Activated naive CD8-positive, alpha-beta T cell treated with anti-CD3 and anti-CD28 coated beads, Interleukin-2, amount 10 ng/mL, durations not matched to agents 7 days and 5 days (primary cell): Measurements from ENCODE around the gene FBXL13. TPM values are rescaled to one million over a fixed set of nuclear protein-coding genes. Genes with fewer than 3 reads are reported as not detected.
"Not testable (repeated sequence)": the region's sequence is repeated elsewhere in the genome, so short reads cannot be mapped to it uniquely, and the experiment has no call there.

Source experiments
- ATAC-seq: fragments of 150-1000 bp; cut with Tn5 transposase; one replicate; pipeline ENCODE4 v1.10.0; 2021; ENCODE audit warnings: low read depth, moderate library complexity
- POLR2A ChIA-PET: fragments of 350-600 bp; sonication (Branson Sonifier 250); formaldehyde crosslinking; loops from one replicate; lab custom pipeline; 2021; ENCODE audit warnings: antibody characterized with exemption; lab: Charles Lee
- DNase-seq: peaks from one replicate; pipeline ENCODE4 v3.0.0; 2021
- H3K27ac Mint-ChIP-seq: one replicate; pipeline ENCODE4 v1.8.0; 2022; ENCODE audit warnings: mild to moderate bottlenecking, mixed read lengths
- H3K27me3 Mint-ChIP-seq: one replicate; pipeline ENCODE4 v1.8.0; 2022; ENCODE audit warnings: mild to moderate bottlenecking, moderate library complexity, mixed read lengths
- H3K36me3 Mint-ChIP-seq: one replicate; pipeline ENCODE4 v1.8.0; 2021; ENCODE audit warnings: mild to moderate bottlenecking, mixed read lengths
- H3K4me1 Mint-ChIP-seq: one replicate; pipeline ENCODE4 v1.8.0; 2021; ENCODE audit warnings: mixed read lengths
- H3K4me3 Mint-ChIP-seq: one replicate; pipeline ENCODE4 v1.8.0; 2022; ENCODE audit warnings: mild to moderate bottlenecking, moderate library complexity, mixed read lengths
- H3K9me3 Mint-ChIP-seq: one replicate; pipeline ENCODE4 v1.8.0; 2021; ENCODE audit warnings: mixed read lengths
- total RNA-seq, 2 experiments: library from RNA; stranded (reverse); gene quantifications; one replicate each; pipeline ENCODE4 v1.2.3, GENCODE V29; 2021

The FBXL13 gene
- total RNA-seq, 2 experiments from 2014 or later = 0.65 to 1.4 TPM

DNA sequence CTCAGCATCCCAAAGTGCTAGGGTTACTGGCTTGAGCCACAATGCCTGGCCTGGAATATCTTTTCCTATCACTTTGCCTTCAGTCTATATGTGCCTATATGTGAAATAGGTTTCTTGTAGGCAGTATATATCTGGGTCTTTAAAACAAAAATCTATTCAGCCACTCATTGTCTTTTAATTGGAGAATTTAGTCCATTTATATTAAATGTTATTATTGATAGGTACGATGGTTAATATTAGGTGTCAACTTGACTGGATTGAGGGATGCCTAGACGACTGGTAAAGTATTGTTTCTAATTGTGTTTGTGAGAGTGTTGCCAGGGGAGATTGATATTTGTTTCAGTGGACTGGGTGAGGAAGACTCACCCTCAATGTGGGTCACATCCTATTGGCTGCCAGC, 73.4 kb downstream of the FBXL13 start:
- Mint-ChIP-seq H3K36me3 (peaks cover 2% of the 10 kb centered on the region), H3K27me3 (no peaks in the 10 kb centered on the region), H3K4me1 (no peaks in the 10 kb centered on the region), H3K27ac (no peak overlapping the region), H3K9me3 (peaks cover 7% of the 10 kb centered on the region), H3K4me3 (no peak overlapping the region)
- POLR2A ChIA-PET = no interaction called here
- no peak for ATAC-seq
- DNase-seq = no peak

DNA sequence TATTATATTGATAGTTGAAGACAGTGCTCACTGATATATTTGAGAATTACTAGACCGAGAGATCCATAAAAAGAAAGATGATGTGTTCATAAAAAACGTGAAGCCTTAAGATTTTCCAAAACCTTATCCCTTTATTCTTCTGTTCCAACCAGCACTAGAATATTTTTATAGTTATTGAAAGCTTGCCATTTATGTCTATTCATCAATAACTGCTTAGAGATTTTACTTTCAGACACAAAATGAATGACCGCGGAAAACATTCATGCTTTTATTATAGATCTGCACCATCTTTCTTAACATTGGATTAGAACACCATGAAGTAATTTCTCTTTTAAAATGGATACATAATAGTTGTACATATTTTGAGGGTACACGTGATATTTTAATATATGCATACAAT, 77.6 kb downstream of the FBXL13 start:
- POLR2A ChIA-PET = no interaction called here
- no peak for ATAC-seq
- Mint-ChIP-seq H3K4me3 (no peak overlapping the region), H3K9me3 (no peaks in the 10 kb centered on the region), H3K36me3 (no peaks in the 10 kb centered on the region), H3K27me3 (no peaks in the 10 kb centered on the region), H3K27ac (no peak overlapping the region), H3K4me1 (peaks cover under 1% of the 10 kb centered on the region)
- DNase-seq = no peak

DNA sequence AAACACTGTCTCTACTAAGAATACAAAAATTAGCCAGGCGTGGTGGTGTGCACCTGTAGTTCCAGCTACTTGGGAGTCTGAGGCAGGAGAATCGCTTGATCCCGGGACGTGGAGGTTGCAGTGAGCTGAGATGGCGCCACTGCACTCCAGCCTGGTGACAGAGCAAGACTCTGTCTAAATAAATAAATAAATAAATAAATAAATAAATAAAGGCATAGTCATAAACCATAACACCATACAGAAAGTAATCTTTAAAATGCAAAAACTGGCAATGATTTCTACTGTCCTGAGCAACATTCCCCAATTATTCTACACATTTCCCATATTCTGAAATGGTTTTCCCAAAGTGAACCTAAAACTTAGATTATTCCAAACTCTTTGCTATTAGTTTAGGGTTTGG, 79.0 kb downstream of the FBXL13 start:
- H3K27me3 Mint-ChIP-seq, ATAC-seq, DNase-seq, H3K27ac Mint-ChIP-seq, H3K4me1 Mint-ChIP-seq, H3K36me3 Mint-ChIP-seq, H3K9me3 Mint-ChIP-seq, POLR2A ChIA-PET, H3K4me3 Mint-ChIP-seq: not testable (repeated sequence)

DNA sequence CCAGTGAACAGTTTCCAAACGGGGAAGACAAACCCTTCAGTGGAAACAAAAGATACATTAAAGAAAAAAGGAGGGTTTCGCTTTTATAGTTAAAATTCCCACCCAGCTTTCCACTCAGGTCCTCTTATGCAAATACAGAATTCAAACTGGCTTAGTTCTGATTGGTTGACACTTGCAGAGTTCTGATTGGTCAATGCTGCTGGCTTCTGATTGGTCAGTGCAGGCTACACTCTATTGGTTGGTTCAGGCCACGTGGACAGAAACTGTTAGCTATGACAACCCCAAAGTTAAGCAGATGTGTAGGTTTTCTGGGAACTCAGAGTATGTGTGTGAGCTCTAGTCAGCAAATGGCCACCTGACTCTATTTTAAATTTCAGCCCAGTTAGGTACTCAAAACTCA, 80.0 kb downstream of the FBXL13 start:
- Mint-ChIP-seq H3K4me3 (no peak overlapping the region), H3K27ac (no peak overlapping the region), H3K9me3 (peaks cover 2% of the 10 kb centered on the region), H3K27me3 (peaks cover 2% of the 10 kb centered on the region), H3K4me1 (peaks cover 2% of the 10 kb centered on the region), H3K36me3 (no peaks in the 10 kb centered on the region)
- DNase-seq (no peak), ATAC-seq (no peak)
- POLR2A ChIA-PET = no interaction called here

DNA sequence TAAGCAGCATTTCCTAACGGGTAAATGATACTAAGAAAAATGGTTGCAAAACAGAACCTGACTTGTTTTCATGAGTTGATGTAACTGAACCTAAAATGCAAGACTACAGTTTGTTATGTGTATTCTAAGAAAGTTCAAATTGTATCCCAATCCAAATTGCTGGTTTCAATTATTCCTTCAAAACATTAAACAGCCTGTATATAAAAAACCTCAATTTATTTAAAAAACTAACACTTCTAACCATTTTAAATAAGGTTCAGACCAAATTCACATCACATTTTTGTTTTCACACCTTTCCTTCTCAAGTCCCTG, 80.9 kb downstream of the FBXL13 start:
- peaks cover 2% of the 10 kb centered on the region for H3K27me3 Mint-ChIP-seq
- H3K4me1 Mint-ChIP-seq = peaks cover 2% of the 10 kb centered on the region
- no peak for ATAC-seq
- no peaks in the 10 kb centered on the region for H3K36me3 Mint-ChIP-seq
- POLR2A ChIA-PET = no interaction called here
- no peak overlapping the region for H3K4me3 Mint-ChIP-seq
- no peak overlapping the region for H3K27ac Mint-ChIP-seq
- no peak for DNase-seq
- peaks cover 2% of the 10 kb centered on the region for H3K9me3 Mint-ChIP-seq

DNA sequence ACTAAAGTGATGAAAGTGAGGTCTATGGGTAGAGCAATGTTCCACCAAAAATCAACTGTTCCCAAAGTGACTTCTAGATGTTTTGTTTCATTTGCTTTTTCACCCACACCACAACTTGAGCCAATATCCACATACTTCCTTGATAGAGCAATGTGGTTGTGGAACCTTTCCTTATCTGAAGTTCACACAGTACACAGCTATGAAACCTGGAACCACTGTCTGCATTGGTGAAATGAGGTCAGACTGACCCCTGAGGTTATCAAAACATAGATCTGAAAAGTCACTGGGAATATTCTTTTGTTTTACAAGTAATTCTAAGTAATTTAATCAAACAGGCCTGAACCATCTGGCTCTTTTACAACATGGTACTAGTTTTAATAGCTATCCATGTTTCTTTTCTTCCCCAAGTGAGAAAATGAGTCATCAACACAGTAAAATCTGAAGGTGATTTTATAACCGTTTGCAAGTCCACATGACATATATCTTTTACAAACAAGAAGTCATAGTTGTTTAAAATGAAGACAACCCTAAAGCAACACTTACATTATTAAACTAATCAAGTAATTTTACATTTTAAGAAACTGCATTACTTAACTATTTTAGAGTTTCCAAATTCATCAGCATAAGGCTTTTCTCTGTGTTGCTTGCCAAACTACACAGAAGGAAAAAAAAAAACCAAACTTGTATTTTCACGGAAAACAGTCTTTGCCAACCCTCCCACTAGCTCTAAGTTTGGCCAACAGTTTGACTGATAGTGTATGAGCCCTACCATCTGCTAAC, 81.5 kb downstream of the FBXL13 start:
- ATAC-seq (no peak), DNase-seq (no peak)
- POLR2A ChIA-PET = no interaction called here
- Mint-ChIP-seq H3K9me3 (peaks cover 2% of the 10 kb centered on the region), H3K4me1 (peaks cover 2% of the 10 kb centered on the region), H3K4me3 (no peak overlapping the region), H3K27me3 (peaks cover 2% of the 10 kb centered on the region), H3K27ac (no peak overlapping the region), H3K36me3 (no peaks in the 10 kb centered on the region)

DNA sequence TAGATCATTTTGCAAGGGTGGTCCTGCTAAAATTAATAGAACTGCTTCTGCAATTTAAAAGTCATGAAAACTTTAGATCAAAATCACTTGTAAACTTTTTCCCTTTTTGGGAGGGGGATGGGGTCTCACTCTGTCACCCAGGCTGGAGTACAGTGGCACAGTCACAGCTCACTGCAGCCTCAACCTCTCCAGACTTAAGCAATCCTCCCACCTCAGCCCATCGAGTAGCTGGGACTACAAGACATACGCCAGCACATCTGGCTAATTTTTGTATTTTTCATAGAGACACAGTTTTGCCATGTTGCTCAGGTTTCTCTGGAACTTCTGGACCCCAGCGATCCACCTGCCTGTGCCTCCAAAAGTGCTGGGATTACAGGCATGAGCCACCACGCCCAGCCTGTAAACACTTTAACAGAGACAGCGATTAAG, 82.1 kb downstream of the FBXL13 start:
- DNase-seq (no peak), ATAC-seq (no peak)
- Mint-ChIP-seq H3K36me3 (no peaks in the 10 kb centered on the region), H3K4me3 (no peak overlapping the region), H3K4me1 (peaks cover 2% of the 10 kb centered on the region), H3K27me3 (peaks cover 2% of the 10 kb centered on the region), H3K9me3 (peaks cover 2% of the 10 kb centered on the region), H3K27ac (no peak overlapping the region)
- POLR2A ChIA-PET = no interaction called here

DNA sequence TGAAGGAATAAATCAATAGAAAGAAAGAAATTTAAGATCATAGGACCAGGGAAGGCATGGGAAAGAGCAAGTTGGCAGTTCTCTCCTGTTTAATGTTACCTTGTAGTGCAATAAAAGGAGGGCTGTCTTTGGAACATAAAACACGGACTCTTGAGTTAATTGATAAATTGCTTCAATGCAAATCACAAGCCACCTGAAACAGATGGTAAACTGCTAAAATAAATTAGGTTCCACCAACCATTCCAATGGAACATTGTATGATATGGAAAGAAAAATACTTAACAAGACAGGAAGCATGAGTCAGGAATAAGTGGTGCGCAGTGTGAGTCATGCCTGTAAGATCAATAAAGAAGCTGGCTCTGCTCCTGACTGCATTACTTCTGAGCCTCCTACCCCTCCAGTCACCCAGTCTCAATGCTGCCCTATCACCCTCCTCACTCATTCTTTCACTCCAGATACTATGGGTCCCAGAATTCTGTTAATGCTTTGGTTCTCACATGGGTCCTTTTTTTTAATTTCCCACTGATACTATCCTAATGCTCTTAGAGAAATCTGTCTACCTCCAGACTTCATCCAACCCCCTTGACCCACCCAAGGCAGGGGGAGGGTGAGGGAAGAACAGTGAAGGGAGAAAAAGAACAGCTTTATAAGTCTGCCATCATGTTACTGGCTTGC, 82.9 kb downstream of the FBXL13 start:
- no peak overlapping the region for H3K4me3 Mint-ChIP-seq
- POLR2A ChIA-PET = no interaction called here
- peaks cover 2% of the 10 kb centered on the region for H3K27me3 Mint-ChIP-seq
- no peak for ATAC-seq
- no peak overlapping the region for H3K27ac Mint-ChIP-seq
- peaks cover 2% of the 10 kb centered on the region for H3K9me3 Mint-ChIP-seq
- no peaks in the 10 kb centered on the region for H3K36me3 Mint-ChIP-seq
- no peak for DNase-seq
- H3K4me1 Mint-ChIP-seq = peaks cover 2% of the 10 kb centered on the region

DNA sequence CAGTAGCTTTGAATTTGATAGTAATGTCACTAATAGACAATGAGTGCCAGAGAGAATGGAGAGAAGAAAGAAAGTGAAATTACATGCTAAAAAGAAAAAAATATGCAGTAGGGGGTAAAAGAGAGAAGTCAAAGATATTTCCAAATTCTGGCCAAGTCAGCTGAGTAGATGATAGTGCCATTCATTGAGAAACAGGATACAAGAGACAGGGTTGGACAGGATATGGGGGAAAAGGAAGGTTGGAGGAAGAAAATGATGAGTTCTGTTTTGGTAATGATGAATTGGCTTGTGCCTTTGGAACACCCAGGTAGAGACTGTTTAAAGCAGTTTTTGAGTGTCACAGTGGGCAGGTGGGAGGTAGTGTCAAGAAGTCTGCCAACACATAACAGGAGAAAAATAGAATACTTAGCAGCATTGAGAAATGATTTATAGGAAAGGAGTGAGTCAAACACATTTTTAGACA, 83.5 kb downstream of the FBXL13 start:
- H3K27me3 Mint-ChIP-seq = peaks cover 2% of the 10 kb centered on the region
- no peak overlapping the region for H3K27ac Mint-ChIP-seq
- POLR2A ChIA-PET = no interaction called here
- ATAC-seq = no peak
- H3K4me3 Mint-ChIP-seq = no peak overlapping the region
- peaks cover 2% of the 10 kb centered on the region for H3K4me1 Mint-ChIP-seq
- no peak for DNase-seq
- no peaks in the 10 kb centered on the region for H3K36me3 Mint-ChIP-seq
- H3K9me3 Mint-ChIP-seq = peaks cover 2% of the 10 kb centered on the region

DNA sequence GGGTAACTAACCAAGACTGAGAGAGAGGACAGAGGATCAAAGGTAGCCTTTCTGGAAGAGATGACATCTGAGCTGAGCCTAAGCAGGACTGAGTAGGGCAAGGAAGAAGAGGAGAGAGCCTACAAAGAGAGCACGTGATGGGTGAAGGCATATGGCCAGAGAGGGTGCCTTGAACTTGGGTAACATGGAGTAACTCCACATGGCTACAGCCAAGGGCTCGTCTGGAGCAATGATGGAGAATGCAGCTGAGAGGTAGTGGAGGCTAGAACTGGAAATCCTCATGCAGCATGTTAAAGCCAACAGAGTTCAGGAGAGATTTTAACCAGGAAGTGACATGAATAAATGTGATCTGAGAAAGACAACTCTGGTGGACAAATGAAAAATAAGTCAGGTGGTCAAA, 84.0 kb downstream of the FBXL13 start:
- Mint-ChIP-seq H3K36me3 (no peaks in the 10 kb centered on the region), H3K27ac (no peak overlapping the region), H3K4me1 (peaks cover 2% of the 10 kb centered on the region), H3K9me3 (peaks cover 2% of the 10 kb centered on the region), H3K4me3 (no peak overlapping the region), H3K27me3 (peaks cover 2% of the 10 kb centered on the region)
- ATAC-seq = no peak
- DNase-seq = no peak
- POLR2A ChIA-PET = no interaction called here

DNA sequence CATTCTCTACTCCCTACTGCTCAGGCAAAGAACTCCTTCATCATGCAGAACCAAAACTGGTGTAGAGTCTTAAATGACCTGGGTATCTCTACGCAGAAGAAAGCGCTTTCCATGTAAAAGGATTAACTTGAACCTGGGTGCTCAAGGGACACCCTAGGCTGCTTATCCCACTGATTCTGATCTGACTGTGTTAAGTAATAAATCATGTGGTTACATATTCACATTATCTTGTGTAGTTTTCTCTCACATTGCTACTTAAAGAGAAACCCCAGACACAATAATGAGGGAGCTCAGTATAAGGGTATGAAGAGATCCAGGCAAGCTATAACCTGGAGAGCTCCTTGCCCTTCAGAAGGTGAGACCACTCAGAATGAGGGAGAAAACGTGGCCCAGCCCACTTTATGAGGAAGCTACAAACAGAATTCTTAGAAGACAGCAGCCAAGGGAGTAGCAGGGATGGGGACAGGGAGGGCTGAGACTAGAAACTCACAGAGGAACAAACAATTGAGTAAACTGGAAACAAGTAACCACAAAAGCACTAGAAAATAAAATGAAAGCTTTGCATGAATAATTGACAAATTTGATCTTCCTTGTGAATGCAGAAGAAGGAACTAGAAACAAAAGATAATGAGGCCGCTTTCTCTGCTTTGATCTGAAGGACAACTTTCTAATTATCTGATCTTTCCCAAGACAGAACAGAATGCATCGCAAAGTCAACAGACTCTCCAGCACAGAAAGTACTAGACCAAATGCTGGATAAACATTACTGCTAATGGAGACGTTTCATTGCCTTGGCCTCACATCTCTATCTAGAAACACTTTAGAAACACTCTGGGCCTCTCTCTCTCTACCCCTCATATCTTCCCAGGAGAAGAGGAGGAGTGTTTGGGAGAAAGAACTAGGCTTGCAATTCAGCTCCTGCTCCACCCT, 85.7 kb downstream of the FBXL13 start:
- DNase-seq (no peak), ATAC-seq (no peak)
- Mint-ChIP-seq H3K4me1 (peaks cover 2% of the 10 kb centered on the region), H3K36me3 (no peaks in the 10 kb centered on the region), H3K27ac (no peak overlapping the region), H3K4me3 (no peak overlapping the region), H3K27me3 (peaks cover 2% of the 10 kb centered on the region), H3K9me3 (peaks cover 2% of the 10 kb centered on the region)
- POLR2A ChIA-PET = no interaction called here

DNA sequence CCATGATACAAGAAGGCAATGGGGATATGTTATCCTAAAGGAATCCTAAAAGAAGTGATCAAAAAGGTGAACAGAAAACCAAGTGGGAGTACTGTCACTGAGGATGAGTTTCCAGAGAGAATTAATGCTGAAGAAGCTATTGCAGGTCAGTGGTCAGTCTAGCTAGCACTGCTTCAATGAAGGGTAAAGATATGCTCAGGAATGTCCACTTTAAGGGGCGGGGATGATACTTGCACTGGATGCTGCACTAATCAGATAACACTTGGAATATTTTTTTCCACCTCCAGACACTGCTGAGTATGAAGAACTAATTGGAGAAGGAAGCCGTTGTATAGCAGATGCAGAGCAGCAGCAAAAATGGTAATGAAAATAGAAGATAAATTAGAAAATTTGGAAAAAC, 86.5 kb downstream of the FBXL13 start:
- POLR2A ChIA-PET = no interaction called here
- Mint-ChIP-seq H3K4me3 (no peak overlapping the region), H3K27me3 (peaks cover 2% of the 10 kb centered on the region), H3K4me1 (peaks cover 2% of the 10 kb centered on the region), H3K9me3 (peaks cover 2% of the 10 kb centered on the region), H3K27ac (no peak overlapping the region), H3K36me3 (no peaks in the 10 kb centered on the region)
- DNase-seq (no peak), ATAC-seq (no peak)

DNA sequence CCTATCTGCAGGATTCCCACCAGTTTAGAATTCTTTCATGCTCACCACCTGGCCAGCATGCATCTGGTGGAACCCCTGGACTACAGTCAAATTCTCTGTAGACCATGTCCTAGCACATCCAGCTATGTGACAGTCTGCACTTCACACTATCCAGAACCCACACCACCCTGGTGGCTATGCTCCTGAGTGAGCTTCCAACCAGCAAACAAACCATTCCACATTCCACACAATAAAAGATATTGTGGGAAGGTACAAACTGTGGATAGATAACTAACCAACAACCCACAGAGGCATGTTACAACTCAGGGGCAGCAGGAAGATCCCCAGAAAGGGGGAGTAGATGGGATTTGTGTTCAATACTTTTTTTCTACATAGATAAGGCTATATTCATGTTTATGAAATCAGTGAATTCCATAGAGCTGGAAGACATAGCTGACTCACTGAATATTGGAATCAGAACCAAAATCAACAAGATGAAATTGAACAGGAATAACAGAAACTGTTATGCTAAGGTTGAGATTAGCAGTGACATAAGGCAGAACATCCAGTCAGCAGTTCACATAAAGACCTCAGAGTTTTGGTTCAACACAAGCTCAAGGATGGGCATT, 89.3 kb downstream of the FBXL13 start:
- Mint-ChIP-seq H3K4me3 (no peak overlapping the region), H3K36me3 (no peaks in the 10 kb centered on the region), H3K27ac (no peak overlapping the region), H3K27me3 (no peaks in the 10 kb centered on the region), H3K4me1 (no peaks in the 10 kb centered on the region), H3K9me3 (no peaks in the 10 kb centered on the region)
- DNase-seq (no peak), ATAC-seq (no peak)
- POLR2A ChIA-PET = no interaction called here
